Peyer's patch (tissue), 4 donors: ENCODE measurements around the gene FCRL5.

Source experiments
- POLR2A ChIP-seq, 2 donors: fragments of 450-650 bp; IDR thresholded peaks; one replicate each; pipeline ENCODE4 v1.5.1; 2017; ENCODE audit warnings: antibody characterized with exemption in 2 of 2, mild to moderate bottlenecking in 2 of 2, moderate library complexity in 2 of 2
- TF ChIP-seq, protein P1 (sequence below), 6 experiments: fragments of 450-650 bp in 4 of 6; fragments of 200-600 bp in 2 of 6; sonication (generic) in 1 of 6; IDR thresholded peaks; one replicate each; pipeline ENCODE4 v1.5.1; 2017 to 2019; ENCODE audit warnings: antibody characterized with exemption in 6 of 6, mild to moderate bottlenecking in 3 of 6, moderate library complexity in 1 of 6

- TF ChIP-seq, protein P1, sequence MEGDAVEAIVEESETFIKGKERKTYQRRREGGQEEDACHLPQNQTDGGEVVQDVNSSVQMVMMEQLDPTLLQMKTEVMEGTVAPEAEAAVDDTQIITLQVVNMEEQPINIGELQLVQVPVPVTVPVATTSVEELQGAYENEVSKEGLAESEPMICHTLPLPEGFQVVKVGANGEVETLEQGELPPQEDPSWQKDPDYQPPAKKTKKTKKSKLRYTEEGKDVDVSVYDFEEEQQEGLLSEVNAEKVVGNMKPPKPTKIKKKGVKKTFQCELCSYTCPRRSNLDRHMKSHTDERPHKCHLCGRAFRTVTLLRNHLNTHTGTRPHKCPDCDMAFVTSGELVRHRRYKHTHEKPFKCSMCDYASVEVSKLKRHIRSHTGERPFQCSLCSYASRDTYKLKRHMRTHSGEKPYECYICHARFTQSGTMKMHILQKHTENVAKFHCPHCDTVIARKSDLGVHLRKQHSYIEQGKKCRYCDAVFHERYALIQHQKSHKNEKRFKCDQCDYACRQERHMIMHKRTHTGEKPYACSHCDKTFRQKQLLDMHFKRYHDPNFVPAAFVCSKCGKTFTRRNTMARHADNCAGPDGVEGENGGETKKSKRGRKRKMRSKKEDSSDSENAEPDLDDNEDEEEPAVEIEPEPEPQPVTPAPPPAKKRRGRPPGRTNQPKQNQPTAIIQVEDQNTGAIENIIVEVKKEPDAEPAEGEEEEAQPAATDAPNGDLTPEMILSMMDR (IDR thresholded peaks at IDR 0.05): no peak
- TF ChIP-seq POLR2A (IDR thresholded peaks at IDR 0.05): no peak
Measured at GRCh38 chr1:157595356-157595755, 43.0 kb upstream of the FCRL5 start.
